ENCODE data around the gene OXNAD1. TPM values are rescaled to one million over a fixed set of nuclear protein-coding genes. Genes with fewer than 3 reads are reported as not detected.

OXNAD1 gene, protein sequence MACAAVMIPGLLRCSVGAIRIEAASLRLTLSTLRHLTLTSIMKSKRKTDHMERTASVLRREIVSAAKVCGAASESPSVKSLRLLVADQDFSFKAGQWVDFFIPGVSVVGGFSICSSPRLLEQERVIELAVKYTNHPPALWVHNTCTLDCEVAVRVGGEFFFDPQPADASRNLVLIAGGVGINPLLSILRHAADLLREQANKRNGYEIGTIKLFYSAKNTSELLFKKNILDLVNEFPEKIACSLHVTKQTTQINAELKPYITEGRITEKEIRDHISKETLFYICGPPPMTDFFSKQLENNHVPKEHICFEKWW
- 10 to 100 TPM; 14.9 to 23.9 TPM for total RNA-seq
- polyA plus RNA-seq (ENCODE audit: insufficient read length in 2 of 2) = 10 to 100 TPM in 1 of 2 donors, 1 to 10 TPM in 1; 9.3 to 11.3 TPM
- long read RNA-seq, donor 1, partial matches to known transcripts = 0 of 2 reads
- long read RNA-seq, donor 1, other reads (novel, unspliced or antisense) = 0 of 2 reads
- long read RNA-seq, donor 2, partial matches to known transcripts = 0 of 2 reads
- long read RNA-seq, donor 2, other reads (novel, unspliced or antisense) = 0 of 2 reads
- long read RNA-seq, donor 3, partial matches to known transcripts = 0 of 1 reads
- long read RNA-seq, donor 3, other reads (novel, unspliced or antisense) = 0 of 1 reads
- long read RNA-seq, donor 4, partial matches to known transcripts = 0 of 3 reads
- long read RNA-seq, donor 4, other reads (novel, unspliced or antisense) = 0 of 3 reads

DNA sequence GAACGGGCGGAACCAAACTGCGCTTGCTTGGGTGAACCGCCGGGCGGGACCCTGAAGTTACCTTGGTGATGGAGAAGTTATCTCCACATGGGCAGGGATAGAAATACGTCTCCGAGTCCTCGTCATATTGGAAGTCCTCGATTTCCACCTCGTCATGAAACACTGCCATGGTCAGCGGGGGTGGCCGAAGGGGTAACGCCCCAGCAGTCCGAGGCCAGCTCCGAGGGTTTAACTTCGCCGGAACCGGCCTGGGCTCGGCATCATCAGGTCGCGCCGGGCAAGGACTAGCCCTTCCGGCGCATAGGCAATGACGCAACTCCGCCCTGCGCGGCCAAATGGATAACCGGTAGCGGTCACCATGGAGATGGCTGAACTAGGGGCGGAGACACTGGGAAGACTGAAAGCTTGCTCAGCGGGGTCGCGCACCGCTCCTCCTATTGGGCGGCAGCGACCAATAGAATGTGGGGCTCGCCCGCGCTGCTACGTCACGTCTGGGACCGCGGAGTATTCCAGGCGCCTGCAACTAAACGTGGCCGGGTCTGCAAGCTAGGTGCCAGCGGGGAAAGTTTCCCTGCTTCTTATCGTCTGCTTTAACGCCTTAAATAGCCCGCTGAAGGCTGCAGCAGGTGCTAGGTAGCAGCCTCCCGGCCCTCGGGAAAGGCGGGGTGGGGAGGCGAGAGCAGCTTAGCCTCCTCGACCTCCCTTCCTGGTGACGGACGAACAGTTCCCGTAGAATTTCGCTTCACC lies at the start of gene OXNAD1, which contains the start of gene DPH3:
TSS of gene OXNAD1 (plus strand) at position 505 of the 747 bp plus-strand sequence. CDS start 5,741 bp downstream, outside the sequence.
TSS of gene DPH3 (minus strand) at position 236 of the 747 bp plus-strand sequence. CDS start at position 169, 67 bp downstream.
- no peaks in the 10 kb centered on the region for H3K9me3 ChIP-seq (ENCODE audit: control insufficient read depth, insufficient read depth, low read length)
- H3K4me1 ChIP-seq (ENCODE audit: control insufficient read depth, insufficient read depth, low read length) = peaks cover 7% of the 10 kb centered on the region
- peak within 1 kb of the TSS; percentile 93 for H3K27ac ChIP-seq (ENCODE audit: low read depth, low read length)
- H3K4me3 ChIP-seq (ENCODE audit: low read depth, low read length) = peak within 1 kb of the TSS; percentile 99
- H3K36me3 ChIP-seq (ENCODE audit: control insufficient read depth, insufficient read depth, low read length) = peaks cover 3% of the 10 kb centered on the region
- DNase-seq (ENCODE audit: low read depth in 4 of 6, low spot score in 6 of 6) = peak; percentile 97 to 100 (median 100)
- under 1% methylated on average over 61 of the region's 61 CpGs for WGBS (ENCODE audit: insufficient coverage)
- H3K27me3 ChIP-seq (ENCODE audit: control insufficient read depth, insufficient read depth, low read length) = no peaks in the 10 kb centered on the region

DNA sequence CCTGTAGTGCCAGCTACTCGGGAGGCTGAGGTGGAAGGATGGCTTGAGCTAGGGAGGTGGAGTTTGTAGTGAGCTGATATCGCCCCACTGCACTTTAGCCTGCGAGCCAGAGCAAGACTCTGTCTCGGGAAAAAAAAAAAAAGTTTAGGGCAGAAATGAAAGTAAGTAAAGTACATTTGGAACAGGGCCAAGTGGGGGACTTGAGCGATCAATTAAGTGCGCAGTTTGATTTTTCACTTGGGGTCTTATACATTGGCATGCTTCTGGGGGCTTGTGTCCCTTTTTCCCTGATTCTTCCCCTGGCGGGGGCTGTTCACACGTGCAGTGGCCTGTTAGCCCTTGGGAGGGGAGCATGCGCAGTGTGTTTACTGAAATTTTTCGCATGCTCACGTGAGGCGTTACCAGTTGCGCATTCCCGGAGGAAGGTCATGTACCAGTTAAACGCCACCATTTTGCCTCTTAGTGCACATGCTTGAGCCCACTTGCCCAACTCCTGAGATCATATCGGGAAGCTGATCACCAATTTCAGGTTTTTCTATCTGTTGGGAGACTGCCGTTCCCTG lies 48.6 kb upstream of the OXNAD1 start:
- no peaks in the 10 kb centered on the region for H3K27me3 ChIP-seq (ENCODE audit: control insufficient read depth, insufficient read depth, low read length)
- WGBS (ENCODE audit: insufficient coverage) = 91% methylated on average over 15 of the region's 17 CpGs
- no peaks in the 10 kb centered on the region for H3K9me3 ChIP-seq (ENCODE audit: control insufficient read depth, insufficient read depth, low read length)
- no peak overlapping the region for H3K27ac ChIP-seq (ENCODE audit: low read depth, low read length)
- H3K4me3 ChIP-seq (ENCODE audit: low read depth, low read length) = no peak overlapping the region
- peaks cover 2% of the 10 kb centered on the region for H3K36me3 ChIP-seq (ENCODE audit: control insufficient read depth, insufficient read depth, low read length)
- no peak for DNase-seq (ENCODE audit: low read depth in 4 of 6, low spot score in 6 of 6)
- no peaks in the 10 kb centered on the region for H3K4me1 ChIP-seq (ENCODE audit: control insufficient read depth, insufficient read depth, low read length)

DNA sequence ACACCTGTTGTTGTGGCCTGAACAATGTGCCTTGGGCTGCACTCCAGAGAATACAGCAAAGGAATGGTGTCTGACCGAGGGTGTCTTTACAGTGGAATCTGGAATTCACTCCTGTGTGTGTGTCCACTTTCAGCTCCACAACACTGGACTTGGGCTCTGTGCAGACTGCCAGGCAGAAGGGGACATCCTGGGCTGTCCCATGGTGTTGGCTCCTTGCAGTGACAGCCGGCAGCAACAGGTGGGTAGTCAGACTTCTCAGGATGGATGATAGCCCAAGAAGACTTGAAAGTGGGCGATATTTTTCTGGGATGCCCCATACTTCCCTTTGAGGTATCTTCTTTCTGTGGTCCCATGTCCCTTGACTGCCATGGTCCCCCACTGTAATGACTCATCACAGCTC lies 45.2 kb upstream of the OXNAD1 start:
- Histone ChIP-seq H3K36me3 (ENCODE audit: control insufficient read depth, insufficient read depth, low read length) (peaks cover 2% of the 10 kb centered on the region), H3K9me3 (ENCODE audit: control insufficient read depth, insufficient read depth, low read length) (peaks cover 3% of the 10 kb centered on the region), H3K4me3 (ENCODE audit: low read depth, low read length) (no peak overlapping the region), H3K27me3 (ENCODE audit: control insufficient read depth, insufficient read depth, low read length) (no peaks in the 10 kb centered on the region), H3K4me1 (ENCODE audit: control insufficient read depth, insufficient read depth, low read length) (no peaks in the 10 kb centered on the region), H3K27ac (ENCODE audit: low read depth, low read length) (no peak overlapping the region)
- DNase-seq (ENCODE audit: low read depth in 4 of 6, low spot score in 6 of 6) = no peak
- WGBS (ENCODE audit: insufficient coverage) = 100% methylated on average over 2 of the region's 3 CpGs

DNA sequence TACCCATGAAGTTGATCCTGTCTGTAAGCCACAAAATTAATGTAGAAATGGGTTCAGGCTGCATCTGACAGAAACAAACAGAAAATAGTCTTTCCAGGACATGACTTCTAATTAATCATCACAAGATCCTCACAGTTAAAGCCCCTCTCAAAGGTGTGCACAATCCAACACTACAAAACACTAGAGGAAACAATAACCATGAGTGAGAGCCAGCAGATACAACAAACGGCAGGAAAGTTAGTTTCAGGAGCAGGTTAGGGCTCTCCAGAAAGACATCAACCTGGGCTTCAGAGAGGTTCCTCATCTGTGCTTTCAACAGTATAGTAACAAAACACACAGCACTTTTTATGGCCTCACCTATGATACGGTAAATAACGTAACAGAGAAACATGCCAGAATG lies 43.0 kb upstream of the OXNAD1 start:
- Histone ChIP-seq H3K4me1 (ENCODE audit: control insufficient read depth, insufficient read depth, low read length) (no peaks in the 10 kb centered on the region), H3K27ac (ENCODE audit: low read depth, low read length) (no peak overlapping the region), H3K36me3 (ENCODE audit: control insufficient read depth, insufficient read depth, low read length) (peaks cover 2% of the 10 kb centered on the region), H3K9me3 (ENCODE audit: control insufficient read depth, insufficient read depth, low read length) (peaks cover 3% of the 10 kb centered on the region), H3K27me3 (ENCODE audit: control insufficient read depth, insufficient read depth, low read length) (no peaks in the 10 kb centered on the region), H3K4me3 (ENCODE audit: low read depth, low read length) (no peak overlapping the region)
- no peak for DNase-seq (ENCODE audit: low read depth in 4 of 6, low spot score in 6 of 6)
- WGBS (ENCODE audit: insufficient coverage) = 100% methylated on average over 1 of the region's 3 CpGs

DNA sequence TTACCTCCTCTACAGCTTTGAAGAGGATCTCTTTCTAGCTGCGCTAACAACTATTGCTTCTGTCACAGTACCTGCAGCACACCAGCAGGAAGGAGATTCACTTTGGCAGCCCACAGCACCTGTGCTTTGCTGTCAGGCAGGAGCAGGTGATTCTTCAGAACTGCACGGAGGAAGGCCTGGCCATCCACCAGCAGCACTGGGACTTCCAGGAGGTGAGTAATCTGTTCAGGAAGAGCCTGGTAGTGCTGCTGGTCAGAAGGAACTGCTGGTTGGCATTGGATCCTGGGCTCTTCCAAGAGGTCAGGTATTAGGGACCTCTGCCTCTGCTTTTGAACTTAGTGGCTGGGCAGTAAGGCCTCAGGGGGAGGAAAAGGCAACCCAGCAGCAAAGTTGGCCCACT lies 42.5 kb upstream of the OXNAD1 start:
- Histone ChIP-seq H3K9me3 (ENCODE audit: control insufficient read depth, insufficient read depth, low read length) (peaks cover 3% of the 10 kb centered on the region), H3K4me1 (ENCODE audit: control insufficient read depth, insufficient read depth, low read length) (no peaks in the 10 kb centered on the region), H3K27ac (ENCODE audit: low read depth, low read length) (no peak overlapping the region), H3K27me3 (ENCODE audit: control insufficient read depth, insufficient read depth, low read length) (no peaks in the 10 kb centered on the region), H3K4me3 (ENCODE audit: low read depth, low read length) (no peak overlapping the region), H3K36me3 (ENCODE audit: control insufficient read depth, insufficient read depth, low read length) (peaks cover 2% of the 10 kb centered on the region)
- DNase-seq (ENCODE audit: low read depth in 4 of 6, low spot score in 6 of 6) = no peak
- 86% methylated on average over 2 of the region's 2 CpGs for WGBS (ENCODE audit: insufficient coverage)

DNA sequence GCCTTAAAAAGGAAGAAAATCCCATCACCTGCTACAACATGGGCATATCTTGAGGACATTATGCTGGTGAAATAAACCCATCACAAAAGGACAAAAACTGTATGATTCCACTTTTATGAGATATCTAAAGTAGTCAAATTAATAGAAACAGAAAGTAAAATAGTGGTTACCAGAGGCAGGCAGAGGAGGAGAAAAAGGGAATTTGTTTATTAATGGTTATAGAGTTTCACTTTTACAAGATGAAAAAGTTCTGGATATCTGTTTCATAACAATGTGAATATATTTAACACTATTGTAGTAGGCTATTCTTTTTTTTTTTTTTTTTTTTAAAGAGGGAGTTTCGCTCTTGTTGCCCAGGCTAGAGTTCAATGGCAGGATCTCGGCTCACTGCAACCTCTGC lies 40.7 kb upstream of the OXNAD1 start:
- no CpG with 5 or more reads among the region's 2 CpGs for WGBS (ENCODE audit: insufficient coverage)
- DNase-seq (ENCODE audit: low read depth in 4 of 6, low spot score in 6 of 6) = no peak
- Histone ChIP-seq H3K4me3 (ENCODE audit: low read depth, low read length) (no peak overlapping the region), H3K36me3 (ENCODE audit: control insufficient read depth, insufficient read depth, low read length) (peaks cover 2% of the 10 kb centered on the region), H3K4me1 (ENCODE audit: control insufficient read depth, insufficient read depth, low read length) (no peaks in the 10 kb centered on the region), H3K27ac (ENCODE audit: low read depth, low read length) (no peak overlapping the region), H3K27me3 (ENCODE audit: control insufficient read depth, insufficient read depth, low read length) (no peaks in the 10 kb centered on the region), H3K9me3 (ENCODE audit: control insufficient read depth, insufficient read depth, low read length) (peaks cover 3% of the 10 kb centered on the region)

DNA sequence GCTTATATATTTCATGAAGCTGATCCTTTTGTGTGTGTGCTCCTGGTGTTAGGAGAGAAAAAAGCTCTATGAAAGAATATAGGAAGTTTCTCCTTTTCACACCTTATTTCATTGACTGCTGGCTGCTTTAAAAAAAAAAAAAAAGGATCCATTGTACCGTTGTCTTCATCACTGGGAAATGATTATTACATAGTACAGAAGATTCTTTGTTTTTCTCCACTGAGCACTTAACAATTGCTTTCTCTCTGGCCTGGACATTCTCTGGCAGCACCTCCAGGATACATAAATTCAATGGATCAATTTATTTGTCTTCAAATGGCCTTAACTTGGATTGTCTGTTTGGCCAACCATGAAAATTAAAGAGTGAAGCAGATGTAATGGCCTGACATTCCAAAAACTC lies 37.4 kb upstream of the OXNAD1 start:
- WGBS (ENCODE audit: insufficient coverage) = no CpG with 5 or more reads among the region's 1 CpG
- peak in 1 of 6 donors; percentile 11 for DNase-seq (ENCODE audit: low read depth in 4 of 6, low spot score in 6 of 6)
- no peaks in the 10 kb centered on the region for H3K27me3 ChIP-seq (ENCODE audit: control insufficient read depth, insufficient read depth, low read length)
- H3K36me3 ChIP-seq (ENCODE audit: control insufficient read depth, insufficient read depth, low read length) = no peaks in the 10 kb centered on the region
- H3K9me3 ChIP-seq (ENCODE audit: control insufficient read depth, insufficient read depth, low read length) = no peaks in the 10 kb centered on the region
- no peaks in the 10 kb centered on the region for H3K4me1 ChIP-seq (ENCODE audit: control insufficient read depth, insufficient read depth, low read length)
- no peak overlapping the region for H3K27ac ChIP-seq (ENCODE audit: low read depth, low read length)
- no peak overlapping the region for H3K4me3 ChIP-seq (ENCODE audit: low read depth, low read length)

DNA sequence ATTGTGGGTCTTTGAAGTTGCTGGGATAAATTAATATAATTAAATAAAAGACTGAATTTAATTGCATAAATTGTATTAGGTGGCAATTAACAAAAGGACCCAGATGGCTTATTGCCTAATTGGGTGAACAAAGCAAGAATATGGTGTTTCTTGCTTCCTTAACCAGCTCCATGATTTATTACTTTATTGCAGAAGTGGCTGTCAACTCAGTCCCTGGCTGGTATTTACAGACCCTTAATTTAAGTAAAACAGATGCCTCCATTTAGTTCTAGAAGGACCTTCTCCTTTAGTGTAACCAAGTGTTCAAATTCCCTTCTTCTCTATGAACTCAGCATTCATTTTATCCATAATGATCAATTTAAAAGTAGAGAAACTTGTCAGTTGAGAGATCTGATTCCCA lies 35.3 kb upstream of the OXNAD1 start:
- Histone ChIP-seq H3K27me3 (ENCODE audit: control insufficient read depth, insufficient read depth, low read length) (no peaks in the 10 kb centered on the region), H3K4me1 (ENCODE audit: control insufficient read depth, insufficient read depth, low read length) (no peaks in the 10 kb centered on the region), H3K27ac (ENCODE audit: low read depth, low read length) (no peak overlapping the region), H3K9me3 (ENCODE audit: control insufficient read depth, insufficient read depth, low read length) (no peaks in the 10 kb centered on the region), H3K36me3 (ENCODE audit: control insufficient read depth, insufficient read depth, low read length) (no peaks in the 10 kb centered on the region), H3K4me3 (ENCODE audit: low read depth, low read length) (no peak overlapping the region)
- no peak for DNase-seq (ENCODE audit: low read depth in 4 of 6, low spot score in 6 of 6)

DNA sequence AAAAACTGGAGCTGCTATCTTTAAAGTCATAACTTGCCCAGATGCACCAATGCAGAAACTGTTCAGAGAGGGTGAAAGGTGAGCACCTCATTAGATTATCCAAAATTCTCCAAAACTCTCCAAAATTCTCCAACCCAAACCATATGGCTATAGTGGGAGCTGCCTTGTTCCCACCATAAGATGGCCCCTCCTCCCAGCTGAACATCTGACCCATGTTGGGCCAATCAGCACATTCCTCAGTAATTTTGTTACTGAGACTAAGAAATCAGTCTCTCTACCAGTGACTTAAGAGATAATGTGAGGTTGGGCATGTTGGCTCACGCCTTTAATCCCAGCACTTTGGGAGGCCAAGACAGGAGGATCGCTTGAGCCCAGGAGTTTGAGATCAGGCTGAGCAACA lies 33.0 kb upstream of the OXNAD1 start:
- WGBS (ENCODE audit: insufficient coverage) = no CpG with 5 or more reads among the region's 2 CpGs
- H3K27me3 ChIP-seq (ENCODE audit: control insufficient read depth, insufficient read depth, low read length) = no peaks in the 10 kb centered on the region
- no peak for DNase-seq (ENCODE audit: low read depth in 4 of 6, low spot score in 6 of 6)
- no peaks in the 10 kb centered on the region for H3K4me1 ChIP-seq (ENCODE audit: control insufficient read depth, insufficient read depth, low read length)
- no peaks in the 10 kb centered on the region for H3K9me3 ChIP-seq (ENCODE audit: control insufficient read depth, insufficient read depth, low read length)
- H3K27ac ChIP-seq (ENCODE audit: low read depth, low read length) = no peak overlapping the region
- H3K36me3 ChIP-seq (ENCODE audit: control insufficient read depth, insufficient read depth, low read length) = no peaks in the 10 kb centered on the region
- no peak overlapping the region for H3K4me3 ChIP-seq (ENCODE audit: low read depth, low read length)
